GM12801 (cell line): ENCODE data around the gene CLDN9.

Experiments
- TF ChIP-seq, protein P1 (sequence below): IDR thresholded peaks from one replicate; pipeline ENCODE4 v1.5.1; 2011; ENCODE audit warnings: control low read depth; ENCODE audit not compliant: insufficient read length; ENCODE audit errors: extremely low read depth

The CLDN9 gene

GRCh38 chr16:2971134-2971984 is 41.4 kb upstream of the CLDN9 start:
- TF ChIP-seq, protein P1, sequence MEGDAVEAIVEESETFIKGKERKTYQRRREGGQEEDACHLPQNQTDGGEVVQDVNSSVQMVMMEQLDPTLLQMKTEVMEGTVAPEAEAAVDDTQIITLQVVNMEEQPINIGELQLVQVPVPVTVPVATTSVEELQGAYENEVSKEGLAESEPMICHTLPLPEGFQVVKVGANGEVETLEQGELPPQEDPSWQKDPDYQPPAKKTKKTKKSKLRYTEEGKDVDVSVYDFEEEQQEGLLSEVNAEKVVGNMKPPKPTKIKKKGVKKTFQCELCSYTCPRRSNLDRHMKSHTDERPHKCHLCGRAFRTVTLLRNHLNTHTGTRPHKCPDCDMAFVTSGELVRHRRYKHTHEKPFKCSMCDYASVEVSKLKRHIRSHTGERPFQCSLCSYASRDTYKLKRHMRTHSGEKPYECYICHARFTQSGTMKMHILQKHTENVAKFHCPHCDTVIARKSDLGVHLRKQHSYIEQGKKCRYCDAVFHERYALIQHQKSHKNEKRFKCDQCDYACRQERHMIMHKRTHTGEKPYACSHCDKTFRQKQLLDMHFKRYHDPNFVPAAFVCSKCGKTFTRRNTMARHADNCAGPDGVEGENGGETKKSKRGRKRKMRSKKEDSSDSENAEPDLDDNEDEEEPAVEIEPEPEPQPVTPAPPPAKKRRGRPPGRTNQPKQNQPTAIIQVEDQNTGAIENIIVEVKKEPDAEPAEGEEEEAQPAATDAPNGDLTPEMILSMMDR: no peak

DNA sequence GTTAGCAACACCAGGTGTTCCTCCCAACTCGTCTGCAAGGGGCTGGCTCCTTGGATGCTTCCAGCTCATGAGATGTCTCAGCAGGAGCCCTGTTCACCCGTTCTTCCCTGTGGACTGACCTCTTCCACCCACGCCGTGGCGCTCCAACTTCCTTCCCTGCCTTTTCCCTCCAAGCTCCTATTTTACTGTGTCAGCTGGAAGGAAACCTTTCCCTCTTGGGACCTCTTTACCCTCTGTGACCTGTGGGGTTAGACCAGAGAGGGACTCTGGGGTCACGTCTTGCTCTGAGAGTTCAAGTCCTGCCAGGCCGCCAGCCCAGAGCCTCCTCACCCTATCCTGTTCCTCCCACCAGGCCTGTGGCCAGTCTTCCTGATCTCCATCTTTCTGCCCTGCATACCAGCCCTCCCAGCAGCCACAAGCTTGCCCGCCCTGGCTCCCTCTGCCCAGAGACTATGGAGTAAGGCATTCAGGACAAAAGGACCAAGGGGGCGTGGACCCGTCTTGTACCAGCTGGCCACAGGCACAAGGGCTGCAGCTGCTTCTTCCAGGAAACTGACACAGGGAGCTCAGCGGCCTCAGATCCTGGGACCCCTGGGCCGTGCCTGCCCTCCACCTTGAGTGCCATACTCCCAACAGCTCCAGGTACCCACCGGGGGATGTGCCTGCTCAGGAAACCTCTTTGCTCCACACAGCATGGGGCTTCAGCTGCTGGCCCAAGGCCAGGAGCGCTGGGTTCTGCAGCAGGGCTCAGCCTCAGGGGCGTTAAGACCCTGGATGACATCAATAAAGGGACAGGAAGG is 40.5 kb upstream of the CLDN9 start:
- TF ChIP-seq, protein P1: no peak

DNA sequence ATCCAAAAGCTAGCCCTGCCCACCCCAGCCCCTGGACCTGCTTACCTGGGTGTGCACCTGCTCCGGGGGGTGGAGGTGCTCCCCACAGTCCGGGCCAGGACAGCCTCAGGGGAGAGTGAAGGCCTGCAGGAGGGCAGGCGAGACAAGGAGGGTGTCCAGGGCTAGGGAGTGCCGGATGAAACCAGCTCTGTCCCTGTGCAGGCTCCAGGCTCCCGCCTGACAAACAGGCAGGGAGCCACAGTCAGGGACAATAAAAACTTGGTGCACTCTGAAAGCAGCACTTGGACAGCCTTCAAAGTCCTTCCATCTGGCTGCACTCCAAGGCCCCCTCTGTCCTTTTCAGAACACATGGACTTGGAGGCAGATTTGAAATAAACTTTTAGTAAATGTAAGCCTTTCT is 39.6 kb upstream of the CLDN9 start:
- TF ChIP-seq, protein P1: no peak

GRCh38 chr16:2973605-2974318 is 39.0 kb upstream of the CLDN9 start:
- TF ChIP-seq, protein P1: no peak

- TF ChIP-seq, protein P1: no peak
These were observed 38.2 kb upstream of the CLDN9 start for GRCh38 chr16:2974319-2975056.

- TF ChIP-seq, protein P1: no peak
These were observed 37.4 kb upstream of the CLDN9 start for GRCh38 chr16:2975161-2975795.
